ENCODE results near the gene ARFGEF3. TPM values are rescaled to one million over a fixed set of nuclear protein-coding genes. Genes with fewer than 3 reads are reported as not detected.

ARFGEF3 gene
- total RNA-seq, 1 donor from 2014 or later: 0.08 TPM

DNA sequence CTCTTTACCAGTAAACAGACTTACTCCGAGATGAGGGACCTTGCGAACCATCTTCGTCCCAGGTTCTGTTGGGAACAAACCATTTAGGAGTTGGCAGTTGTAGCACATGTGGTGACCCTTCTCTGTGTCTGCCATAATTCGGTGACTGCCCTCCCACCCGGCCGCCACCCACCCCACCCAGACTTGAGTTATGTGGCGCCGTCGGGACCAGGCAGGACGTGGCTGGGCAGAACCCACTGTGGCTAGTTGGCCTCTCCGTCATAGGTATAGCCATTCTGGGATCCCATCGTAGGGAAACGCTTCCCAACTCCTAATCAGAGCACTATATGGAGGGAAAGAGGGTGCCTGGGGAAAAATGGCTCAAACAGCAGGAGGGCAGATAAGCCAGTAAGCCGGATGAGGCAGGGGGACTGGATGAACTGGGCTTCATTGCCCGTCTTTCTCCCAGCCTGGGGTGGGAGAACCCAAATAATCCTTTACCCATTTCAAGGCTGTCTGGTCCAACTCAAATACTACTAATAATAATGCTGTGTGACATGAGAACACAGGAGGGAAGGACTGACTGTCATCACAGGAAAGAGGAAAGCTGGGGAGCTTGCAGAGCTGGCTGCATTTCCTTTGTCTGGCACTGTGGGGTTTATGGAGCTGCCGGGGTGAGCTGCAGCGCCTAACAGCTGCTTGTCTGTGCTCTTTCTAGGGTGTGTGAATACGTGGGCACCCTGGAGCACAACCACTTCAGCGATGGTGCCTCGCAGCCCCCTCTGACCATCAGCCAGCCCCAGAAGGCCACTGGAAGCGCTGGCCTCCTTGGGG lies 129.5 kb downstream of the ARFGEF3 start:
- Mint-ChIP-seq H3K4me1 (ENCODE audit: unreplicated experiment) (peaks cover 2% of the 10 kb centered on the region), H3K36me3 (ENCODE audit: unreplicated experiment) (no peaks in the 10 kb centered on the region)

DNA sequence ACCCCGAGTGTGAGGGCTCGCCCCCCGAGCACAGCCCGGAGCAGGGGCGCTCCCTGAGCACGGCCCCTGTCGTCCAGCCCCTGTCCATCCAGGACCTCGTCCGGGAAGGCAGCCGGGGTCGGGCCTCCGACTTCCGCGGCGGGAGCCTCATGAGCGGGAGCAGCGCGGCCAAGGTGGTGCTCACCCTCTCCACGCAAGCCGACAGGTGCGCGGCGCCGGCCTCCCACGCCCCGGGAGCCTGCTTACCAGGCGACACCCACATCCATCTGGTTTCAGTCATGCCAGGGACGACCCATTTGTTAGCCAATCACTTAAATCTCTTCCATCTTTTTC lies 130.1 kb downstream of the ARFGEF3 start:
- Mint-ChIP-seq H3K27me3 (ENCODE audit: unreplicated experiment) (no peaks in the 10 kb centered on the region), H3K4me3 (ENCODE audit: unreplicated experiment) (no peak overlapping the region), H3K4me1 (ENCODE audit: unreplicated experiment) (peaks cover 2% of the 10 kb centered on the region), H3K27ac (ENCODE audit: unreplicated experiment) (no peak overlapping the region), H3K36me3 (ENCODE audit: unreplicated experiment) (no peaks in the 10 kb centered on the region), H3K9me3 (ENCODE audit: unreplicated experiment) (no peaks in the 10 kb centered on the region)
- TF ChIP-seq, protein P1, sequence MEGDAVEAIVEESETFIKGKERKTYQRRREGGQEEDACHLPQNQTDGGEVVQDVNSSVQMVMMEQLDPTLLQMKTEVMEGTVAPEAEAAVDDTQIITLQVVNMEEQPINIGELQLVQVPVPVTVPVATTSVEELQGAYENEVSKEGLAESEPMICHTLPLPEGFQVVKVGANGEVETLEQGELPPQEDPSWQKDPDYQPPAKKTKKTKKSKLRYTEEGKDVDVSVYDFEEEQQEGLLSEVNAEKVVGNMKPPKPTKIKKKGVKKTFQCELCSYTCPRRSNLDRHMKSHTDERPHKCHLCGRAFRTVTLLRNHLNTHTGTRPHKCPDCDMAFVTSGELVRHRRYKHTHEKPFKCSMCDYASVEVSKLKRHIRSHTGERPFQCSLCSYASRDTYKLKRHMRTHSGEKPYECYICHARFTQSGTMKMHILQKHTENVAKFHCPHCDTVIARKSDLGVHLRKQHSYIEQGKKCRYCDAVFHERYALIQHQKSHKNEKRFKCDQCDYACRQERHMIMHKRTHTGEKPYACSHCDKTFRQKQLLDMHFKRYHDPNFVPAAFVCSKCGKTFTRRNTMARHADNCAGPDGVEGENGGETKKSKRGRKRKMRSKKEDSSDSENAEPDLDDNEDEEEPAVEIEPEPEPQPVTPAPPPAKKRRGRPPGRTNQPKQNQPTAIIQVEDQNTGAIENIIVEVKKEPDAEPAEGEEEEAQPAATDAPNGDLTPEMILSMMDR (IDR thresholded peaks at IDR 0.05): no peak
- no peak for DNase-seq (ENCODE audit: extremely low spot score, unreplicated experiment)

More for the DNA sequence above, 129.5 kb downstream of the ARFGEF3 start:
- DNase-seq (ENCODE audit: extremely low spot score, unreplicated experiment): no peak
- H3K27me3 Mint-ChIP-seq (ENCODE audit: unreplicated experiment): no peaks in the 10 kb centered on the region
- TF ChIP-seq, protein P1 (IDR thresholded peaks at IDR 0.05): no peak
- H3K27ac Mint-ChIP-seq (ENCODE audit: unreplicated experiment): no peak overlapping the region
- no peak overlapping the region for H3K4me3 Mint-ChIP-seq (ENCODE audit: unreplicated experiment)
- H3K9me3 Mint-ChIP-seq (ENCODE audit: unreplicated experiment): no peaks in the 10 kb centered on the region

DNA sequence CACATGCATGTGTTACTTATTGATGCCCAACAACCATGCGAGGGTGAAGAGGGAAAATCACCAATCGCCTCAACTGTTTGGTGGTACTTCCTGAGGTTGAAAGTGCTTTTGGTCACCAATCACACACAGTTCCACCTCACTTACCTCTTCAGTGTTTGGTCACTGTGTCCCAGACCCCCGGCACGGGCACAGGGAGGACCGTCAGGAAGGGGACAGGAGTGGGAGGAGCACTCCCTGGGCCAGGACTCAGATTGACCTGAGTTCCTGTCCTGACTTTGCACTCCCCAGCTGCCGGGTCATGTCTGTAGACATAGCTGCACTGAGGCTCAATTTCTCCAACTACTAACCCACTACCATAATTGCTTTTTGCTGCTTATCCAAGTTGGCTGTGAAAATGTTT lies 130.7 kb downstream of the ARFGEF3 start:
- no peaks in the 10 kb centered on the region for H3K27me3 Mint-ChIP-seq (ENCODE audit: unreplicated experiment)
- H3K9me3 Mint-ChIP-seq (ENCODE audit: unreplicated experiment): no peaks in the 10 kb centered on the region
- DNase-seq (ENCODE audit: extremely low spot score, unreplicated experiment): no peak
- no peaks in the 10 kb centered on the region for H3K36me3 Mint-ChIP-seq (ENCODE audit: unreplicated experiment)
- H3K4me3 Mint-ChIP-seq (ENCODE audit: unreplicated experiment): no peak overlapping the region
- H3K4me1 Mint-ChIP-seq (ENCODE audit: unreplicated experiment): peaks cover 2% of the 10 kb centered on the region
- no peak overlapping the region for H3K27ac Mint-ChIP-seq (ENCODE audit: unreplicated experiment)
- TF ChIP-seq, protein P1 (IDR thresholded peaks at IDR 0.05): no peak

- no peak for DNase-seq (ENCODE audit: extremely low spot score, unreplicated experiment)
Observed at GRCh38 chr6:138293428-138294395, 132.0 kb downstream of the ARFGEF3 start.

More at GRCh38 chr6:138293428-138294395, 132.0 kb downstream of the ARFGEF3 start:
- Mint-ChIP-seq H3K36me3 (ENCODE audit: unreplicated experiment) (no peaks in the 10 kb centered on the region), H3K4me3 (ENCODE audit: unreplicated experiment) (no peak overlapping the region), H3K4me1 (ENCODE audit: unreplicated experiment) (peaks cover under 1% of the 10 kb centered on the region), H3K27ac (ENCODE audit: unreplicated experiment) (no peak overlapping the region), H3K9me3 (ENCODE audit: unreplicated experiment) (no peaks in the 10 kb centered on the region), H3K27me3 (ENCODE audit: unreplicated experiment) (no peaks in the 10 kb centered on the region)
- TF ChIP-seq, protein P1 (IDR thresholded peaks at IDR 0.05): no peak

Measured in osteocyte (in vitro differentiated cells).